HG02759 (cell line): ENCODE data around the gene LRRC75A.

Source experiments
- ATAC-seq: cut with Tn5 transposase; IDR thresholded peaks from one replicate; pipeline ENCODE4 v1.9.1; 2021; ENCODE audit warnings: mild to moderate bottlenecking, moderate library complexity; ENCODE audit not compliant: unreplicated experiment

LRRC75A gene

DNA sequence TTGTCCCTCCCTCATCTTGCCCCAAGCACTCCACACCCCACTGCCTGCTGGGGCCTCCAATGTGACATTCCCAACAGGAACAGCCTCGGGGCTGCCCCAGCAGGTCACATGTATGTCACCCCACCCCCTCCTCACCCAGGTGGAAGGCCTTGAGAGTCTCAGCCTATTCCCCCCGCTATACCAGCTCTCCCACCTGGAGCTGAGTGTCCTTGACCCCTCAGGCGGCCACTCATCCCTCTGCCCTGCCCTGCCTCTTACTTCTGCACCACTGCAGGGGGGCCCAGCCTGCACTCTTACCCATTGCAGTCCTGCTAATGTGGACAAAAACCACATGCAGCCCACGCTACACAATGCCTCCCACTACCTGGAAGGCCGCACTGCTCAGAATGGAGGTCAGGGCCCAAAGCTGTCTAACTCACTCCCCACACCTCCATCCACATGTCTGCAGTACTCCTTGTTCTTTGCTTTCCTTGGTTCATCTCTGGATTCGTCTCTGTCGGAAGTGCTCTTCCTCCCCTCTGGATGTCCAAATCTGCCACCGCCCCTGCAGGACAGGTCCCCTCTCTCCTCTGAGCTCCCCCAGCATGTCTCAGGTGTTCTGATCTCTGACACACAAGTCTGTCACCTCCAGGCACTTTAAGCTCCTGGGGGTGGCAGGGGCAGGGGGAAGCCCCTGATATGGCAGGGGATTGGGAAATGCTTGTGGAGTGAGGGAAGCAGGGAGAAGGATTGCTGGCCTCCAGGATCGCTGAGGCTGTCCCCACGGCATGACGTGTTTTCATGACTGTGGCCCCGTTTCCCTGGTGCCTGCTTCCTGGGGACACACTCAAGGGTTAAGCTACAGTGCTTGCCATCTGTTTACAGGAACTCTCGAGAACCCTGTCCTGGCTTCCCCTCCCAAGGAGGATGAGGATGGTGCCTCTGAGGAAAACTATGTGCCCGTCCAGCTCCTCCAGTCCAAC lies 55.8 kb downstream of the LRRC75A start:
- no peak for ATAC-seq

DNA sequence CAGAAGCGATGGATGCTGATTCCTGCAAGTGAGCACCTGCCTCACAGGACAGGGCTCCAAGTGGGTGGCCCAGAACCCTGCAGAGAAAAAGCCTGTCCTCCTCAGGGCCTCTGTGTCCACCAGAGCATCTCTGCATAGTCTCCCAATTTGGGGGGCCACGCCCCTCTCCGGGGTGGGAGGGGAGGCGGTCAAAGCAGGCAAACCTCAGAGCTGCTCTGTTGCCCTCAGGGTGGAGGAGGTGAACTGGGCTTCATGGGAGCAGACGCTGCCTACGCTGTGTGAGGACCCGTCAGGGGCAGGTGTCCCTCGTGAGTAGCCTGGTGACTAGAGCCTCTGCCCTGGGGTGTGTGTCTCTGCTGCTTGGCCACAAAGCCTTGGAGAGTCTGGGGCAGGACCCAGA lies 57.3 kb downstream of the LRRC75A start:
- ATAC-seq = no peak

DNA sequence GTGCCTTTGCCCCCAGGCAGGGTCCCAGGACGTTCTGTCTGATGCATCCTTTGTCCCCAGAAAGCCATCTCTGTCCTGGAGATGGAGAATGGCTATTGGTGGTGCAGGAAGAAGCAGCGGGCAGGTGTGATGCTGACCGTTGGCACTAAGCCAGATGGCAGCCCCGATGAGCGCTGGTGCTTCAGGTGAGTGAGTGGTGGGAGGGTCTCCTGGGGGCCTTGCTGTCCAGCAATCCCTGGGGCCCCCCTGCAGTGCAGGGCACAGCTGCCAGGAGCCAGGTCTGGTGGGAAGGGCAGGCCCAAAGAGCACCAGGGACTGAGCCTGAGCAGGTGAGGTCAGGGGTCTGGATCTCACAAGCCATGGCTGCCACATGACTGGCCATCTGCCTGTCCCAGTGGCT lies 58.5 kb downstream of the LRRC75A start:
- ATAC-seq = no peak

- ATAC-seq = no peak
Measured at GRCh38 chr17:16432017-16432416, 60.0 kb downstream of the LRRC75A start.

DNA sequence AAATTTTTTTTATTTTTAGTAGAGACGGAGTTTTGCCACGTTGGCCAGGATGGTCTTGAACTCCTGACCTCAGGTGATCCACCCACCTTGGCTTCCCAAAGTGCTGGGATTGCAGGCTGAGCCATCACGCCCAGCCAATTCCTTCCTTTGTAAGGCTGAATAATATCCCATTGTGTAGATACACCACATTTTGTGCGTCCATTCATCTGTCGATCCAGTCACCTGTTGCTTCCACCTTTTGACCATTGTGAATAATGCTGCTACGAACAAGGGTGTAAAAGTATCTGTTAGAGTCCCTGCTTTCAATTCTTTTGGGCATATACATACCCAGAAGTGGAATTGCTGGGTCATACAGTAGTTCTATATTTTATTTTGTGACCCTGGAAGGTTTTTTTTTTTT lies 61.3 kb downstream of the LRRC75A start:
- no peak for ATAC-seq

DNA sequence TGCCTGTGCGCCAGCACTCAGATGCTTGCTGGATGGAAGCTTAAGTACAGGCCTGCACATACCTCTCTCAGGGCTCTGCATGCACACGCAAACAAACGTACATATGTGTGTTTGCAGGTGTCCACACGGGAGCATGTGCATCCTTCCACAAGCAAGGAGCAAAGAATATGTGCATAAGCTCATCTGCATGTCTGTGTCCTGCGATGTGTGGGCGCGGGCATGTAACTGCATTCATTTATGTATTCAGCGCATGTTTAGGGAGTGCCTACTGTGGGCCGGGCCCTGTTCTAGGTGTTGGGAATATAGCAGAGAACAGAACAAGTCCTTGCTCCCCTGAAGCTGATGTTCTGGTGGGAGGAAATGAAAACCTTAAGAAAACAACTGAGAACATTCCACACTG lies 62.9 kb downstream of the LRRC75A start:
- ATAC-seq = no peak

DNA sequence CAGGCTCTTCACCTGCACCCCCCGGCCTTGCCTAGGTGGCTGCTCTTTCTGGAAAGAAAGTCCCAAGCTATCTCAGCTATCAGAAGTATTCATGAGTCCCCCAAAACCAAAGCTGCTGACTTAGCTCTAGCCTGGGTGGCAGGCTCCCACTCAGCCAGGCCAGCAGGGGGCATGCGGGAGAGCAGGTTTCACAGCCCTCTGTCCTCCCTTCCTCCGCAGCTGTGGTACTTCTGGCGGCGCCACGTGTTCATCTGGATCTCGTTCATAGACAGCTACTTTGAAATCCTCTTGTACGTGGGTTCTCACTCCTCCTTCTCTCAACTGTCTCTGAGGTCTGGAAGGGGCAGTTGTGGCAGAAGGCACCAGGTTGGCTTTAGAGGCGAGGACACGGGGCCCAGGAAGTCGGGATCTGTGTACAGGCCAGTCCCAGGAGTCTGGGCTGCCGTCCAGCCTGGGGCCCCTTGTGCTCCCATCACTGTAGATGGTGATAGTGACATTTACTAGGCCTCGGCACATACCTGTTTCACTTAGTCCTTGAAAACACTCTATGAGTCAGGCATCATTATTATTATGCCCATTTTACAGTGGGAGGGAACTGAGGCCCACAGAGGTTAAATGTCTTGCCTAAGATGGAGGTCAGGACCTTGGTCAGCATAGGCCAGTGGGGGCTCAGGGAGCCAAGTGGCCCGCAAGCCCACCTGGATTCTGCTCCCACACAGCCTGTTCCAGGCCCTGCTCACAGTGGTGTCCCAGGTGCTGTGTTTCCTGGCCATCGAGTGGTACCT lies 63.7 kb downstream of the LRRC75A start:
- no peak for ATAC-seq

GRCh38 chr17:16427020-16427419 lies 65.0 kb downstream of the LRRC75A start:
- ATAC-seq = no peak

GRCh38 chr17:16425698-16426659 lies 66.0 kb downstream of the LRRC75A start:
- ATAC-seq = no peak

DNA sequence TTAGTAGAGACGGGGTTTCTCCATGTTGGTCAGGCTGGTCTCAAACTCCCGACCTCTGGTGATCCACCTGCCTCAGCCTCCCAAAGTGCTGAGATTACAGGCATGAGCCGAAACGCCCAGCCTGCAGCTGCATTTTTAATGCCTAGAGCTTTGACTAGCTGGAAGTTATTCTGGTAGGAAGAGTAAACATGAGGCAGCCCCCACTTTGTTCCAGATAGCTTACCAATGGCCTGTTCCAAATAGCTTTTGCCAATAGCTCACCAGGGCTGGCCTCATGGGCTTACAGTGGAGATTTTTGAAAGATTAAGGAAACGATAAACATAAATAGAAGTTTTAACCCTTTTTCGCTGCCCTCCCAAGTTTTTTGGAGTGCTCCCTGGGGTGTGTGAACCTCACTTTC lies 66.8 kb downstream of the LRRC75A start:
- no peak for ATAC-seq

GRCh38 chr17:16423226-16423872 lies 68.6 kb downstream of the LRRC75A start:
- no peak for ATAC-seq

GRCh38 chr17:16422416-16422815 lies 69.6 kb downstream of the LRRC75A start:
- no peak for ATAC-seq

DNA sequence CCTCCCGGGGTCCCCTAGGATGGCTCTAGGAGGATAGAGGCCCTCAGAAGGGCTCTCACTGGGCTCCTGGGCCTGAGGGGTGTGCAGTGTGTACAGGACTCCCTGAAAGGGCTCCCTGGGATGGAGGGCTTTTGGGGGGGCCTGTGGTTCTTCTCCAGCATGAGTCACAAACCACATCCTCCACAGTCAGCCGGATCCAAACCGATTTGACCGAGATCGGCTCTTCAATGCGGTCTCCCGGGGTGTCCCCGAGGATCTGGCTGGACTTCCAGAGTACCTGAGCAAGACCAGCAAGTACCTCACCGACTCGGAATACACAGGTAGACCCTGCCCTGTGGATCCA lies 72.1 kb downstream of the LRRC75A start:
- ATAC-seq = no peak

GRCh38 chr17:16419074-16419928 lies 72.7 kb downstream of the LRRC75A start:
- ATAC-seq = peak; percentile 50

DNA sequence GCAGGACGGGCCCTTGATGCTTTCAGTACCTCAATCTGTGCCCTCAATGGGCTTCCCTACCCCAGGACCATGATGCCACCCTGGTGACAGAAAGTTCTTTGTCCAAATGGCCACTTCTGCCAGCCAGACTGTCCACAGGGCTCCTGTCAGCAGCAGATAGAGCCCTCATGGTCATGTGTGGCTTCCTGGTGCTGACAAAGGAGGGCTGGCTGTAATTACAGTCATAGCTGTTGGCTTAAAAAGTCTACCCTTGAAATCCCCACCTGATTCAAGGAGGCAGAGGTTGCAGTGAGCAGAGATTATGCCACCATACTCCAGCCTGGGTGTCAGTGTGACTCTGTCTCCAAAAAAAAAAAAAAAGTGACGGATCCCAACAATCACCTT lies 73.3 kb downstream of the LRRC75A start:
- ATAC-seq = no peak

DNA sequence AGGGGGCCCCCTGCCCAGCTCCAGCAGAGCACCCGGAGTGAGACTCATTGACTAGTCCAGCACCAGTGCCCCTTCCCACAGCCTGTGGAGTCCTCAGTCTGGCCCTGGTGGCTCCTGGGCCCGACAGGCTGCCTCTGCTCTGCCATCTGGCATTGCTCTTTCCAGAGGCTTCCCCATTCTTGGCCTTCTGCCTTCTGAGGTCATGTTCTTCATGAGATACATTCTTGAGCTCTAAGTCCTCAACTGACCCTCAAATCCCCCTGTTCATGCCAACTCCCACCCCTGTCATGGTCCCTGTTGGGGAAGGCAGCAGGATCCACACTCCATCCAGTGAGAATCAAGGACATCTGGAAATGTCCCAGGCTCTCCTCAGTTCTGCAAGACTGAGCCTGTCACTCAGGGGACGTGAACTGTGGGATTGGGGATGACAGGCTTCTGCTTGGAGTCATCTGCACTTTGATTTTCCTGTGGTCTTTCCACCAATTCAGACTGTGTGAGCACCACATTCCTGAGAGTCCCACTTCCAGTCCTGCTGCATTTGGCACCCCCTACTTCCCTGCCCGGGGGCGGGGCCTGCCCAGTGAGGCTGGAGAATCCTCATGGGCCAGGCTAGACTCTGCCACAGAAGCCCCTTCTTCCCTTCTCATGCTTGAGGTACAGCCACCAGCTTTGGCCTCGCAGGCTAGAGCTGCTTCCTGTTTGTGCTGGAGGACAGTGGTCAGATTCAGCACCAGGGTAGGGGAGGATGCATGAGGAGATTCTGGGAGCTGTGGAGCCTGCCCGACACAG lies 73.9 kb downstream of the LRRC75A start:
- ATAC-seq = no peak

- ATAC-seq = no peak
Measured at GRCh38 chr17:16417399-16417798, 74.6 kb downstream of the LRRC75A start.

DNA sequence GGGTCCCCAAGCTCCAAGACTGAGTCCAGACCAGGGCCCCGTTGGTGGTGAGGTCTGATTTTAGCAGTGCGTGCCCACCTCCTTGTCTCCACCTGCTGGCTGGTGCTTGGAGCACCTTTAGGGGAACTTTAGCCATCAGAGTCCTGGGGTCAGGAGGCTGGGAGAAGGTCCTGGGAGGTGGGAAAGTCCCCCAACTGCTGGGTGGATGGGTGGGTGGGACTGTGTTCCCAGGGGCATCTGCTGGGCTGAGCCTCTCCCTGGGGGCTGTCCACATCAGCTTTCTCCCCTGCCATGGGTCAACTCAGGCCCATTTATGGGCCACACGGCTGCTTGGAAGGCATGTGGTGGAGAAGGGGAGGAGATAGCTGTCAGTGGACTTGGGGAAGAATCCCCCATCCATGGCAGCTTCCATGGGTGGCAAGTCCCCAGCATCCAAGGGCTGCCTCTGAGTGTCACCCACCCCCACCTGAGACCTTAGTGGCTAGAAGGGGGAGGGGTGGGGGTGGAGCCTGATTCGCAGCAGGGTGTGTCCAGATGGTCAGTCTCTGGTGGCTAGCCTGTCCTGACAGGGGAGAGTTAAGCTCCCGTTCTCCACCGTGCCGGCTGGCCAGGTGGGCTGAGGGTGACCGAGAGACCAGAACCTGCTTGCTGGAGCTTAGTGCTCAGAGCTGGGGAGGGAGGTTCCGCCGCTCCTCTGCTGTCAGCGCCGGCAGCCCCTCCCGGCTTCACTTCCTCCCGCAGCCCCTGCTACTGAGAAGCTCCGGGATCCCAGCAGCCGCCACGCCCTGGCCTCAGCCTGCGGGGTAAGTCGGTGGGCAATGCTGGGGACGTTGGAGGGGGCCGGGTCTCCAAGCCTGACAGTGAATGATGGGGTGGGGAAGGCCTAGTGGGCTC lies 76.7 kb downstream of the LRRC75A start, which contains the start of gene TRPV2:
Gene TRPV2, plus strand, starts transcription at position 541 of the 894 bp plus-strand sequence. CDS start 2,098 bp downstream, outside the sequence.
- ATAC-seq = peak; percentile 37
